Cardiac muscle cell (in vitro differentiated cells and primary cell): ENCODE results near the gene SND1. TPM values are rescaled to one million over a fixed set of nuclear protein-coding genes. Genes with fewer than 3 reads are reported as not detected.

Source experiments
- DNase-seq, 2 donors: peaks; one replicate each; pipeline versions ENCODE4 v3.0.0 to v3.0.0-alpha.2; 2010 to 2017; ENCODE audit warnings: low read depth in 1 of 2, low spot score in 1 of 2
- H3K27ac ChIP-seq: fragments of 200-600 bp; sonication (generic); 2 replicates; pipeline ENCODE4 v1.5.1; 2016
- H3K27me3 ChIP-seq: fragments of 200-600 bp; sonication (generic); 2 replicates; pipeline ENCODE4 v1.6.0; 2016; ENCODE audit warnings: control low read depth
- H3K36me3 ChIP-seq: fragments of 200-600 bp; sonication (generic); 2 replicates; pipeline ENCODE4 v1.5.1; 2016; ENCODE audit warnings: control low read depth
- H3K4me1 ChIP-seq: fragments of 200-600 bp; sonication (generic); 2 replicates; pipeline ENCODE4 v1.8.1; 2017; ENCODE audit warnings: low read depth, mild to moderate bottlenecking, mixed run types
- H3K4me3 ChIP-seq: fragments of 200-600 bp; sonication (generic); 2 replicates; pipeline ENCODE4 v1.5.1; 2016; ENCODE audit warnings: mild to moderate bottlenecking
- H3K9me3 ChIP-seq: fragments of 200-600 bp; sonication (generic); 2 replicates; pipeline ENCODE4 v1.5.1; 2017; ENCODE audit warnings: low read depth, mild to moderate bottlenecking, control low read depth
- polyA plus RNA-seq: library from polyadenylated mRNA; unstranded; fragments of >200 nt; fragmentation: Nextera tagmentation; extraction: Ambion mirVana; gene quantifications from 2 replicates; pipeline ENCODE4 v1.2.1, GENCODE V29; 2016
- total RNA-seq: library from RNA; depleted of rRNA; stranded (reverse); fragments of >200 nt; gene quantifications from 2 replicates; pipeline ENCODE4 v1.2.3, GENCODE V29; 2016
- TF ChIP-seq, protein P1 (sequence below): IDR thresholded peaks from 2 replicates; pipeline ENCODE4 v1.5.1; 2012; ENCODE audit warnings: low read depth, mild to moderate bottlenecking, low read length

Gene SND1
- total and polyA plus RNA-seq, 2 experiments from 2014 or later, result 114 to 172 TPM

DNA sequence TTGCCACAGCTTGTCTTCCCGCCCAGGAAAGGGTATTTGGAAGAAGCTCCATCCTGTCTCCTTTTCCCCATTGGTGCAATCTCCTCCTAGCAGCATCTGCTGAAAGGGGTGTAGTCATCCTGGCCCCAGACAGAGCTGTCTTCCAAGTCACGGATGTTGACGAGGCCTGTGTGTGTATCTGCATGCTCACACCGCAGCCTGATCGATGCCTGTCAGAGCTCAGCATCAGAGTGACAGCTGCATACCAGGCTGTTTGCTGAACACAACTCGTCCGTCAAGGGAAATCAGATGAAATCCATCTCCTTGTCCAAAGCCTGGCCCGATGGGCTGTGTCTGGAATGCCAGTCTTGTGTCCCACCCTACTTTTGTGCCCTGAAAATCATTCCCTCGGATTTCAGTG, 400.4 kb downstream of the SND1 start:
- no peak for DNase-seq
- no peaks in the 10 kb centered on the region for H3K36me3 ChIP-seq
- no peaks in the 10 kb centered on the region for H3K9me3 ChIP-seq
- H3K4me1 ChIP-seq, result no peaks in the 10 kb centered on the region
- H3K27me3 ChIP-seq, result peaks cover 21% of the 10 kb centered on the region
- TF ChIP-seq, protein P1, sequence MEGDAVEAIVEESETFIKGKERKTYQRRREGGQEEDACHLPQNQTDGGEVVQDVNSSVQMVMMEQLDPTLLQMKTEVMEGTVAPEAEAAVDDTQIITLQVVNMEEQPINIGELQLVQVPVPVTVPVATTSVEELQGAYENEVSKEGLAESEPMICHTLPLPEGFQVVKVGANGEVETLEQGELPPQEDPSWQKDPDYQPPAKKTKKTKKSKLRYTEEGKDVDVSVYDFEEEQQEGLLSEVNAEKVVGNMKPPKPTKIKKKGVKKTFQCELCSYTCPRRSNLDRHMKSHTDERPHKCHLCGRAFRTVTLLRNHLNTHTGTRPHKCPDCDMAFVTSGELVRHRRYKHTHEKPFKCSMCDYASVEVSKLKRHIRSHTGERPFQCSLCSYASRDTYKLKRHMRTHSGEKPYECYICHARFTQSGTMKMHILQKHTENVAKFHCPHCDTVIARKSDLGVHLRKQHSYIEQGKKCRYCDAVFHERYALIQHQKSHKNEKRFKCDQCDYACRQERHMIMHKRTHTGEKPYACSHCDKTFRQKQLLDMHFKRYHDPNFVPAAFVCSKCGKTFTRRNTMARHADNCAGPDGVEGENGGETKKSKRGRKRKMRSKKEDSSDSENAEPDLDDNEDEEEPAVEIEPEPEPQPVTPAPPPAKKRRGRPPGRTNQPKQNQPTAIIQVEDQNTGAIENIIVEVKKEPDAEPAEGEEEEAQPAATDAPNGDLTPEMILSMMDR, result no peak
- no peak overlapping the region for H3K4me3 ChIP-seq
- H3K27ac ChIP-seq, result no peak overlapping the region

DNA sequence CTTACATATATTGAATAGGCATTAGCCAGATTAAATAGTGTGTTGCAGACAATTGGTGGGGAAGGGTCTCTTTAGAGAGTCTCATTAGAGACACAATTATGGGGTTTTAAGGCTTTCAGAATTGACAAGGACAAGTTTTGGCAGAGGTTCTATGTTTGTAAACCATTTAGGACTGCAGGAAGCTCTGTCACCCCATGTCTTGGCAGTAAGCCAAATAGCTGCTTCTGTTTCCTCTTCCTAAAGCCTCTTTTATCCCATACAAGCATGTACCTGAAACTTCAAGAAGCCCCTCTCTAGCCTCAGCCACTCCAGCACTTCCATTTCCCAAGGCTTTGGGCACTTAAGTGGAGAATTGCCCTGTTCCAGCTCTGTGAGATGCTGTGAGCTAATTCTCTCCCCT, 401.0 kb downstream of the SND1 start:
- no peak overlapping the region for H3K4me3 ChIP-seq
- no peak overlapping the region for H3K27ac ChIP-seq
- no peaks in the 10 kb centered on the region for H3K4me1 ChIP-seq
- H3K36me3 ChIP-seq, result no peaks in the 10 kb centered on the region
- H3K9me3 ChIP-seq, result no peaks in the 10 kb centered on the region
- DNase-seq, result peak in 1 of 2 donors; percentile 44
- TF ChIP-seq, protein P1, result no peak
- peaks cover 20% of the 10 kb centered on the region for H3K27me3 ChIP-seq

DNA sequence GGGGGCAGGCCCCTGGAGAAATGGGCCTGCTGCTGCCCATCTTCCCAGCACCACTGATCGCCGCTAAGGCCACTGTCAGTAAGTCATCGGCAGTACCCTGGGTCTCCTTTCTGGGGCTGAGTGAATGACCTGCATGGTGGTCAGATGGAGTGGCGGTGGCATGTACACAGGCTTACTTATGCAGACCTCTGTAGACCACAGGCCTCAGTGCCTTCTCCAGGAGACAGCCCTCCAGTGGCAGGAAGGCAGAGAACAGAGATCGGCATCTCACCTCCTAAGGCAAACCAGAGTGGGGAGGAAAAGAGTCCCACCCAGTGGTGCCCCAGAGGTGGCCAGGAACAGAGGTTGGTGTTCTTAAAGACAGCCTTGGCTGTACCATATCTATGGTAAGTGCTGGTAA, 402.0 kb downstream of the SND1 start:
- Histone ChIP-seq H3K4me3 (no peak overlapping the region), H3K9me3 (no peaks in the 10 kb centered on the region), H3K36me3 (no peaks in the 10 kb centered on the region), H3K4me1 (no peaks in the 10 kb centered on the region), H3K27me3 (peaks cover 20% of the 10 kb centered on the region), H3K27ac (no peak overlapping the region)
- DNase-seq, result no peak
- TF ChIP-seq, protein P1, result no peak

- H3K36me3 ChIP-seq, result no peaks in the 10 kb centered on the region
- no peaks in the 10 kb centered on the region for H3K4me1 ChIP-seq
- H3K27me3 ChIP-seq, result peaks cover 15% of the 10 kb centered on the region
- no peak overlapping the region for H3K27ac ChIP-seq
- H3K4me3 ChIP-seq, result no peak overlapping the region
- DNase-seq, result no peak
- TF ChIP-seq, protein P1, result no peak
- H3K9me3 ChIP-seq, result no peaks in the 10 kb centered on the region
Measured at GRCh38 chr7:128054511-128054910, 402.5 kb downstream of the SND1 start.

GRCh38 chr7:128055637-128056036, 403.6 kb downstream of the SND1 start:
- TF ChIP-seq, protein P1, result no peak
- no peak overlapping the region for H3K4me3 ChIP-seq
- no peak overlapping the region for H3K27ac ChIP-seq
- H3K27me3 ChIP-seq, result peaks cover 10% of the 10 kb centered on the region
- no peaks in the 10 kb centered on the region for H3K9me3 ChIP-seq
- peak in 1 of 2 donors; percentile 15 for DNase-seq
- no peaks in the 10 kb centered on the region for H3K4me1 ChIP-seq
- no peaks in the 10 kb centered on the region for H3K36me3 ChIP-seq

DNA sequence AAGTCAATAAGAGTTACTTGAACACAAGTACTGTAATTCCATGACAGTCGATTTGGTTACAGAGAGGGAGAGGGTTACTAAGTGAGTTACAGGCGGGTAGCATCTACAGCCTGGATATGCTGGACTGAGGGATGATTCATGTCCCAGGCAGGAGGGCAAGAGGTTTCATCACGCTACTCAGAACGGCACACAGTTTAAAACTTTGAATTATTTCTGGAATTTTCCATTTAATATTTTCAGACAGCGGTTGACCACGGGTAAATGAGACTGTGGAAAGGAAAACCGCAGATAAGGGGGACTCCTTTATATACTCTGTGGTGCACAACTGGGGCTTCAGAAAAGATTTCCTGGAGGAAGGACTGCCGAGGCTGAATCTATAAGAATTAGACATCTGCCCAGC, 404.9 kb downstream of the SND1 start:
- no peak overlapping the region for H3K4me3 ChIP-seq
- H3K9me3 ChIP-seq, result no peaks in the 10 kb centered on the region
- no peak overlapping the region for H3K27ac ChIP-seq
- peaks cover 3% of the 10 kb centered on the region for H3K27me3 ChIP-seq
- TF ChIP-seq, protein P1, result no peak
- H3K4me1 ChIP-seq, result no peaks in the 10 kb centered on the region
- no peaks in the 10 kb centered on the region for H3K36me3 ChIP-seq
- peak in 1 of 2 donors; percentile 93 for DNase-seq
